Activated CD4-positive, alpha-beta T cell treated with anti-CD3 and anti-CD28 coated beads, Interleukin-2, Interleukin-4, amounts not matched to agents 100 ng/mL and 50 ng/mL, durations not matched to agents 16 hours and 8 hours (primary cell): ENCODE data around the gene NCAM2.

Experiments used
- DNase-seq: peaks from one replicate; pipeline ENCODE4 v3.0.0-alpha.2; 2020; ENCODE audit warnings: low spot score

The NCAM2 gene

GRCh38 chr21:21028275-21028820, 30.1 kb downstream of the NCAM2 start:
- DNase-seq = no peak

GRCh38 chr21:21029164-21029563, 31.0 kb downstream of the NCAM2 start:
- no peak for DNase-seq

- no peak for DNase-seq
Observed at GRCh38 chr21:21030311-21030710, 32.1 kb downstream of the NCAM2 start.

- no peak for DNase-seq
Observed at GRCh38 chr21:21034036-21034435, 35.8 kb downstream of the NCAM2 start.

GRCh38 chr21:21039624-21040170, 41.5 kb downstream of the NCAM2 start:
- no peak for DNase-seq

GRCh38 chr21:21045518-21045917, 47.3 kb downstream of the NCAM2 start:
- DNase-seq = no peak

GRCh38 chr21:21046063-21046462, 47.9 kb downstream of the NCAM2 start:
- no peak for DNase-seq

GRCh38 chr21:21051109-21052055, 53.2 kb downstream of the NCAM2 start:
- no peak for DNase-seq

GRCh38 chr21:21052672-21053071, 54.5 kb downstream of the NCAM2 start:
- DNase-seq = no peak

- no peak for DNase-seq
Observed at GRCh38 chr21:21057349-21058062, 59.3 kb downstream of the NCAM2 start.

- DNase-seq = no peak
Observed at GRCh38 chr21:21063828-21064227, 65.6 kb downstream of the NCAM2 start.

- no peak for DNase-seq
Observed at GRCh38 chr21:21064353-21064752, 66.1 kb downstream of the NCAM2 start.

GRCh38 chr21:21067375-21067774, 69.2 kb downstream of the NCAM2 start:
- no peak for DNase-seq

GRCh38 chr21:21074305-21074704, 76.1 kb downstream of the NCAM2 start:
- DNase-seq = no peak

- no peak for DNase-seq
Observed at GRCh38 chr21:21076051-21076450, 77.8 kb downstream of the NCAM2 start.

GRCh38 chr21:21076491-21076890, 78.3 kb downstream of the NCAM2 start:
- no peak for DNase-seq

GRCh38 chr21:21079646-21080045, 81.4 kb downstream of the NCAM2 start:
- no peak for DNase-seq

GRCh38 chr21:21084179-21084578, 86.0 kb downstream of the NCAM2 start:
- DNase-seq = no peak

GRCh38 chr21:21085206-21085605, 87.0 kb downstream of the NCAM2 start:
- DNase-seq = no peak

GRCh38 chr21:21096956-21097355, 98.7 kb downstream of the NCAM2 start:
- no peak for DNase-seq

- DNase-seq = no peak
Observed at GRCh38 chr21:21097466-21097865, 99.3 kb downstream of the NCAM2 start.

GRCh38 chr21:21101911-21102310, 103.7 kb downstream of the NCAM2 start:
- no peak for DNase-seq

GRCh38 chr21:21102896-21103295, 104.7 kb downstream of the NCAM2 start:
- no peak for DNase-seq
